ENCODE results near the gene GRID1. TPM values are rescaled to one million over a fixed set of nuclear protein-coding genes. Genes with fewer than 3 reads are reported as not detected.

GRID1 gene
- total RNA-seq, 4 donors from 2014 or later, result 0.03 to 2.7 (median 0.49) TPM

DNA sequence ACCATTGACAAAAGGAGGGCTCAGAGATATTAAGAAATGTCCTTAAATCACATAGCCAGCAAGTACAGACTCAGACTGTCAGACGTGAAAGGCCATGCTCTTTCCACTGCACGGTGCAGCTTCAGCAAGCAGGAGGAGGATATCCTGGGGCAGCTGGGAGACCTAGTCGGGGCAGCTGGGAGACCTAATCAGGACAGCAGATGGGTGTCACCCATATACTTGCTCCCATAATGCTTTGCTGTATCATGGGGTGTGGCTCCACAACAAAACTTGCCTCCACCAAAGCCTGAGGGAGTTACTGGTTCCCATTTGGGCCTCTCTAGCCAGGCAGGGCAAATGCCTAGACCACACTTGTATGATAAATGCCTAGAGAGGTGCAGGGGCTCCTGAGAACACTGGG, 55.4 kb downstream of the GRID1 start:
- Histone ChIP-seq H3K36me3 (no peaks in the 10 kb centered on the region), H3K27me3 (peaks cover 0 to 2% (median 0%) of the 10 kb centered on the region in 4 donors), H3K4me1 (no peaks in the 10 kb centered on the region), H3K4me3 (no peak overlapping the region), H3K9me3 (no peaks in the 10 kb centered on the region), H3K27ac (no peak overlapping the region)
- intact Hi-C loops (cut with DNase I), result no loop called here
- no peak for DNase-seq
- TF ChIP-seq, protein P1, sequence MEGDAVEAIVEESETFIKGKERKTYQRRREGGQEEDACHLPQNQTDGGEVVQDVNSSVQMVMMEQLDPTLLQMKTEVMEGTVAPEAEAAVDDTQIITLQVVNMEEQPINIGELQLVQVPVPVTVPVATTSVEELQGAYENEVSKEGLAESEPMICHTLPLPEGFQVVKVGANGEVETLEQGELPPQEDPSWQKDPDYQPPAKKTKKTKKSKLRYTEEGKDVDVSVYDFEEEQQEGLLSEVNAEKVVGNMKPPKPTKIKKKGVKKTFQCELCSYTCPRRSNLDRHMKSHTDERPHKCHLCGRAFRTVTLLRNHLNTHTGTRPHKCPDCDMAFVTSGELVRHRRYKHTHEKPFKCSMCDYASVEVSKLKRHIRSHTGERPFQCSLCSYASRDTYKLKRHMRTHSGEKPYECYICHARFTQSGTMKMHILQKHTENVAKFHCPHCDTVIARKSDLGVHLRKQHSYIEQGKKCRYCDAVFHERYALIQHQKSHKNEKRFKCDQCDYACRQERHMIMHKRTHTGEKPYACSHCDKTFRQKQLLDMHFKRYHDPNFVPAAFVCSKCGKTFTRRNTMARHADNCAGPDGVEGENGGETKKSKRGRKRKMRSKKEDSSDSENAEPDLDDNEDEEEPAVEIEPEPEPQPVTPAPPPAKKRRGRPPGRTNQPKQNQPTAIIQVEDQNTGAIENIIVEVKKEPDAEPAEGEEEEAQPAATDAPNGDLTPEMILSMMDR (IDR thresholded peaks at IDR 0.05), result no peak
- no peak for TF ChIP-seq POLR2A (IDR thresholded peaks at IDR 0.05)
- 60 to 76% methylated on average over 3 of the region's 3 CpGs for WGBS, 2 donors

DNA sequence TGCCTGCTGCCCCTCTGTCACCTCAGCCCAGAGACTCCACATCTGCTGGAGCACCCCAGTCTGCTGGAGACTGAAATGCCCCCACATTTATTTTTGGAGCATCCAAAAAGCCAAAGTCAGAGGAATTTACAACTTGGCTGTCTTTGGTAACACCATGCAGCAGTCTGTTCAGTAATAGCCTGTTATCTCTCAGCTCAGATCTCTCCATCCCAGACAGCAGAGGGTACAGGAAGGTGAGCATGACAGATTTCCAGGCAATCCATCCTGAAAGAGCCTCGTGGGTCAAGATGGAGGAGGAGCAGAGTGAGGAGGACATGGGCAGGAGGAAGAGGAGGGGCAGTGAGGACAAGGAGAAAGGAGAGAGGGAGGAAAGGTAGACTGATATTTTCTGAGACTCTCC, 55.9 kb downstream of the GRID1 start:
- intact Hi-C loops (cut with DNase I), result no loop called here

DNA sequence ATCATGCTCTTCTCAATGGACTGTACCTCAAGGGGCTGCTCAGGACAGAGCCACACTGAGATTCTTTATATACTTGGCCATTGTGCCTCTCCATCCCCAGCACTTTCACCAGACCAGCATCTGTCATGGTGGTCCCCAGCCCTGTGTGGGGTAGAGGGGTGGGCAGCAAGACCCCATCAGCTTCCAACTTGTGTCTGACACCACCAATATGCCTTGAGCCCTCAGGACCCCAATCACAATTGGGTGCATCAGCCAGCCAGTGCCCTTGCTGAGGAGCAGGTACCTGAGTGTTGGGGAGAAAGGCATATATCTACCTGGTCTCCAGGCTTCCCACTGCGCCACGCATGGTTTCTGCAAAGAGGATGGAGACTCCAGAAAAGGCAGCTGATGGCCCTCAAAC, 56.3 kb downstream of the GRID1 start:
- intact Hi-C loops (cut with DNase I), result no loop called here
- Histone ChIP-seq H3K36me3 (no peaks in the 10 kb centered on the region), H3K9me3 (no peaks in the 10 kb centered on the region), H3K27ac (no peak overlapping the region), H3K4me1 (no peaks in the 10 kb centered on the region), H3K4me3 (no peak overlapping the region), H3K27me3 (no peaks in the 10 kb centered on the region)
- TF ChIP-seq, protein P1 (IDR thresholded peaks at IDR 0.05), result no peak
- TF ChIP-seq POLR2A (IDR thresholded peaks at IDR 0.05), result no peak
- WGBS, 2 donors, result 79 to 100% methylated on average over 2 of the region's 2 CpGs
- DNase-seq, result no peak

More for the DNA sequence above, 55.9 kb downstream of the GRID1 start:
- 14 to 30% methylated on average over 1 of the region's 1 CpG for WGBS, 2 donors
- H3K4me1 ChIP-seq, result no peaks in the 10 kb centered on the region
- no peaks in the 10 kb centered on the region for H3K36me3 ChIP-seq
- no peaks in the 10 kb centered on the region for H3K27me3 ChIP-seq
- H3K27ac ChIP-seq, result no peak overlapping the region
- no peak for TF ChIP-seq POLR2A (IDR thresholded peaks at IDR 0.05)
- TF ChIP-seq, protein P1 (IDR thresholded peaks at IDR 0.05), result no peak
- no peaks in the 10 kb centered on the region for H3K9me3 ChIP-seq
- no peak for DNase-seq
- H3K4me3 ChIP-seq, result no peak overlapping the region

DNA sequence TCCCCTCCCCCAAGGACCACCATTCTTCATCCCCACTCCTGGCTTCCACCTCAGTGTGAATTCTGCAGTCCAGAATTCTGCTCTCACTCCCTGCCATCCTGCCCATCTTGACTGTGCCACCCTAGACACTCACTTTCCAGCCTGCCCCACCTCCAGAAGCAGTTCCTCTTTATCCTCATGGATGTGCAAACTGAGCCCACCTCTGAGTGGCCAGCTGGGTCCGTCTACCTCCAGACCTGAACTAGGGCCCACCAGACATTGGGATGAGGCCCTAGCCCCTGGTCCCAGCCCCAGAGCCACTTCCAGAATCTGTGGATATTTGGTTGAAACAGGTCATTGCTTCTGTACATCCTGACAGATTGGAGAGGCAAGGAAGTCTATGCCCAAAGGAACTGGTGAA, 58.5 kb downstream of the GRID1 start:
- Histone ChIP-seq H3K4me3 (no peak overlapping the region), H3K4me1 (no peaks in the 10 kb centered on the region), H3K36me3 (no peaks in the 10 kb centered on the region), H3K9me3 (no peaks in the 10 kb centered on the region), H3K27me3 (no peaks in the 10 kb centered on the region), H3K27ac (no peak overlapping the region)
- WGBS, 2 donors, result 75% methylated on average over 1 of the region's 1 CpG; no CpG with 5 or more reads in 1 of the 2 donors
- no peak for TF ChIP-seq POLR2A (IDR thresholded peaks at IDR 0.05)
- TF ChIP-seq, protein P1 (IDR thresholded peaks at IDR 0.05), result no peak
- intact Hi-C loops (cut with DNase I), result no loop called here
- DNase-seq, result no peak

DNA sequence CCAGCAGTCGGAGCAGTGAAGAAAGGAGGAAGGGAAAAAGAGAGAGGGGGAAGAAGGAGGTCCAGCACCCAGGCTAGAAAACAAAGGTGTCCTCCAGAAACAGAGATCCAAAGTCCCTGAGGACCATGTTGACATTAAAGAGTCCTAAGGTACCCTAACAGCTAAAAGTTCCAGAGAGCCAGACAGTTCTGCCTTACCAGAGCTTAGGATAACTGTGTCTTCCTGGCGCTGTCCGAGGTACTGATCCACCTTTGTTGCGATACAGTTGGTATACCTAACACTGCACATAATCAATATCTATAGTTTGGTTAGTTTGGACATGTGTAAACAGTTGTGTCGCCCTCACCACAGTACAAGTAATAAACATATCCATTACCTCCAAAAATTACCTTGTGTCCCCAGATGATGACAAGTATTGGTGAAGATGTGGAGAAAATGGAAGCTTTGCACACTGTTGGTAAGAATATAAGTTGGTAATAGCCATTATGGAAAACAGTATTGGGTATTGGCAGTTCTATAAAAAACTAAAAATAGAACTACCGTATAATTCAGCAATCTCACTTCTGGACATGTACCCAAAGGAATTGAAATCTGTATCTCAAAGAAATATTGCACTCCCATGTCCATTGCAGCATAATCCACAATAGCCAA, 59.8 kb downstream of the GRID1 start:
- TF ChIP-seq, protein P1 (IDR thresholded peaks at IDR 0.05), result no peak
- no peak for TF ChIP-seq POLR2A (IDR thresholded peaks at IDR 0.05)
- Histone ChIP-seq H3K27ac (no peak overlapping the region), H3K36me3 (no peaks in the 10 kb centered on the region), H3K27me3 (no peaks in the 10 kb centered on the region), H3K4me1 (no peaks in the 10 kb centered on the region), H3K9me3 (no peaks in the 10 kb centered on the region), H3K4me3 (no peak overlapping the region)
- DNase-seq, result no peak
- 30 to 45% methylated on average over 6 of the region's 6 CpGs for WGBS, 2 donors
- intact Hi-C loops (cut with DNase I), result no loop called here

All from esophagus squamous epithelium (tissue), 5 donors.